Ovary (tissue), 3 donors: Measurements from ENCODE around the gene DNMT1.

Experiments used
- EP300 ChIP-seq: sonication (generic); formaldehyde crosslinking; IDR thresholded peaks from one replicate; pipeline ENCODE4 v1.6.1; 2017; ENCODE audit warnings: antibody characterized with exemption
- POLR2A ChIP-seq: fragments of 450-650 bp; IDR thresholded peaks from one replicate; pipeline ENCODE4 v1.6.1; 2017; ENCODE audit warnings: antibody characterized with exemption, mild to moderate bottlenecking, moderate library complexity
- TF ChIP-seq, protein P1 (sequence below), 3 donors: fragments of 450-650 bp in 2 of 3; fragments of 200-600 bp in 1 of 3; IDR thresholded peaks; one replicate each; pipeline versions ENCODE4 v1.5.1 to v1.8.0; 2016 to 2022; ENCODE audit warnings: antibody characterized with exemption in 3 of 3, mild to moderate bottlenecking in 1 of 3
- donor health status: DM: no; HTN: no; CAD: no.

GRCh38 chr19:10211691-10212090 is 16.9 kb upstream of the DNMT1 start:
- TF ChIP-seq, protein P1, sequence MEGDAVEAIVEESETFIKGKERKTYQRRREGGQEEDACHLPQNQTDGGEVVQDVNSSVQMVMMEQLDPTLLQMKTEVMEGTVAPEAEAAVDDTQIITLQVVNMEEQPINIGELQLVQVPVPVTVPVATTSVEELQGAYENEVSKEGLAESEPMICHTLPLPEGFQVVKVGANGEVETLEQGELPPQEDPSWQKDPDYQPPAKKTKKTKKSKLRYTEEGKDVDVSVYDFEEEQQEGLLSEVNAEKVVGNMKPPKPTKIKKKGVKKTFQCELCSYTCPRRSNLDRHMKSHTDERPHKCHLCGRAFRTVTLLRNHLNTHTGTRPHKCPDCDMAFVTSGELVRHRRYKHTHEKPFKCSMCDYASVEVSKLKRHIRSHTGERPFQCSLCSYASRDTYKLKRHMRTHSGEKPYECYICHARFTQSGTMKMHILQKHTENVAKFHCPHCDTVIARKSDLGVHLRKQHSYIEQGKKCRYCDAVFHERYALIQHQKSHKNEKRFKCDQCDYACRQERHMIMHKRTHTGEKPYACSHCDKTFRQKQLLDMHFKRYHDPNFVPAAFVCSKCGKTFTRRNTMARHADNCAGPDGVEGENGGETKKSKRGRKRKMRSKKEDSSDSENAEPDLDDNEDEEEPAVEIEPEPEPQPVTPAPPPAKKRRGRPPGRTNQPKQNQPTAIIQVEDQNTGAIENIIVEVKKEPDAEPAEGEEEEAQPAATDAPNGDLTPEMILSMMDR (IDR thresholded peaks at IDR 0.05), result no peak
- TF ChIP-seq EP300 (no peak), POLR2A (no peak)
